HG03280 (cell line): ENCODE measurements around the gene UNC5A.

Experiments
- ATAC-seq: cut with Tn5 transposase; IDR thresholded peaks from one replicate; pipeline ENCODE4 v1.9.1; 2021; ENCODE audit warnings: mild to moderate bottlenecking, moderate library complexity; ENCODE audit not compliant: unreplicated experiment

The UNC5A gene

DNA sequence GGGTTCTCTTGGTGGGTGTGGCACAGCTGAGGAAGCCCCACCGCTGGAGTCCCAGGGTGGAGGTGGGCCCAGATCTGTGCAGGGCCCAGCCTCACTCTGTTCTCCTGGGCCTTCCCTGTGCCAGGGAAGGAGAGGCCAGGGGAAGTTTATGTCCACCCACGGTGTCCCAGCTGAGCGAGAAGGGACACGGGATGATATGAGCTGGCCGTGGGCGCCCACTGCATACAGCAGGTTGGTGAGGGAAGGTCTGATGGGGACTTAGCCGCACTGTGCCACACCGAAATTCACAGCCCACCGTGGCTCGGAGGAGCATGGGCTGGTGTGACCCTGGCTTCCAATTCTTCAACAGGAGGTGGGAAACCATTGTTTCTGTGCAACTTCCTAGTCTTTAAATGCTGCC, 33.9 kb downstream of the UNC5A start:
- no peak for ATAC-seq

DNA sequence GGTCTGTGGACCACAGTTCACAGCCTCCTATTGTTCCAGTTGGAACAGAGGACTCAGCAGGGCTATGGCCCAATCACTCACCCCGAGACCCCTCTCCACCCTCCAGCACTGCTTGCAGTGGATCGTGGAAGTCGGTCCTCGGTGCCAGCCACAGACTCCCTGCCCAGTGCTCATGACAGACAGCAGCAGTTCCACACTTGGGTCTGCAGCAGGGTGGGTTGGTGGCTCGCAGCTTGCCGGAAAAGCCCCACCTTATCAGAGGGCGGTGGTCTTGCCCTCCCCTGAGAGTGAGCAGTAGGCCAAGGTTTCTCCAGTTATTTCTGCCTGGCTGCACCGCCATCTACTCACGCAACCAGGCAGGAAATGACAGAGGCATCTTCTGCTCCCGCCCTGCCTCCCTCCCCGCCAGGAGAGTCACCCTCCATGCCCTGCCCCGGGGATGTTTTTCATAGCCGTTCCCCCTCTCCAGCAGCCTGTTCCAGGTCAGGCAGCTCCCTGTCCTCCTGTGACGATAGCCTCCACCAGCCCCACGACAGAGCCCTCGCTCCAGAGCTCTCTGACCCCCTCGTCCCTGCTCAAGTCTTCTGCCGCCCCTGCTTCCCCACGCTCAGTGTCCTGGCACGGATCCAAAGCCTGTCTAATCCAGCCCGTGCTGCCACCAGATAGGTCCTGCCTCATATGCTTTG, 34.5 kb downstream of the UNC5A start:
- ATAC-seq = no peak

DNA sequence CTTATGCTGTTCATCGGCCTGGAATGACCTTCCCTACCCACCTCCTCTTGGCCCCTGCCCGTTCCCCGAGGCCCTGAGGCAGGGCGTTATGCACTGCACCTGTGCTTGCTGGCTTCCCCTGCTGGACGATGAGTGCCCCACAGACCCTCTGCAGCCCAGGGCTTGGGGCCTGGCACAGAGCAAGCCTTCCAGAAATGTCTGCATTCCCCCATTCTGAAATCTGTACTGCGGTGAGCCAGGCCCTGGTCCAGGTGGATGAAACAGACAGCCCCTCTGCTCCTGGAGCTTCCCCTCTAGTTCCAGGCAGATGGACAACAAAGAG, 35.0 kb downstream of the UNC5A start:
- no peak for ATAC-seq

DNA sequence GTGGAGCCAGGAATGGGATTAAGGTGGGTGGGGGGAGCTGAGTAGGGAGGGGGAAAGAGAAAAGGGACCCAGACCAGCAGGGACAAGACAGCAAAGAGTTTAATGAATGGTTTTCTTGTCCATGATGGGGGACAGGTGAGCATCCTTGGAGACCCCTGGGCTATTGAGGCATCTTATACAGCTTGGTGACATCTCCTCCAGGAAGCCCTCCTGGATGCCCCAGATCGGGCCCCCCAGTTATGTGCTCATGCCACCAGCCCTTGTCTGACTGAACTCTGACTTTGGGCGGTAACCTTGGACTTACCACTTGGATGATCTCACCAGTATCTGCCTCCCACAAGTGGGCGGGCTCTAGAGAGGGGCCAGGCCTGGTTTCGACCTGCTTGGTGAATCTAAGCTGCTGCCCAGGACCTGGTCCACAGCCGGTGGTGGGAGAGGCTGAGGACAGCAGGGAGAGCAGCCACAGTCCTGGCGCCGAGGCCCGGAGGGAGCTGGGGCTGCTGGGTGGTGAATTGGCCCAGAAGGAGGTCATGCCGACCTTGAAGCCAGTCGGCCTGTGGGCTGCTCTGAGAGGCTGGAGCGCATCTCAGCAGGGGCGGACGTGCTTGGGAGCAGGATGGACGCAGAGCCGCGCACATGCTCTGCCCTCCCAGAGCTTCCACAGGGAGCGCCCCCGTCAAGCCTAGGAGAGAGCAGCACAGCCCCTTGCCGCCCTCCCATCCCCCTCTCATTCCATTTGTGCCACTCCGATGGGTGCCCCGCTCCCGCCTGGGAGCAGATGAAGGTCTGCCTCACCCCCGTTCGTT, 36.2 kb downstream of the UNC5A start:
- no peak for ATAC-seq

DNA sequence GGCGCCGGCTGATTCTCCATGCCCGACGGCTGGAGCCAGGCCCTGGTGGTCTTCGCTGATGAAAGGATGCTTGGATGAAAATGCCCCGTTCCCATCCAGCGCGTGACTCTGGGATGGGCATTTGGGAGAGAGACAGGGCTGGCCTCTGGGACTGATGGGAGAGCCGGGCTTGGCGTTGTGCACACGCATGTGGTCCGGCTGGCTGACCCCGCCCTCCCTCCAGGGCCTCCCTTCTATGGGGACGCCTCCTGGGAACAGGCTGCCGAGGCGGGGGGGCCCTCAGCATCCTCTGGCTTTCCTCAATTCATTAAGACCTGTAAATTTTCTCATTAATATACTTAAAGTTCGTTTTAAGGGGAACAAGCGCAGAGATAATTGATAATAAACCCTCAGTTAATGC, 36.8 kb downstream of the UNC5A start:
- ATAC-seq = no peak

DNA sequence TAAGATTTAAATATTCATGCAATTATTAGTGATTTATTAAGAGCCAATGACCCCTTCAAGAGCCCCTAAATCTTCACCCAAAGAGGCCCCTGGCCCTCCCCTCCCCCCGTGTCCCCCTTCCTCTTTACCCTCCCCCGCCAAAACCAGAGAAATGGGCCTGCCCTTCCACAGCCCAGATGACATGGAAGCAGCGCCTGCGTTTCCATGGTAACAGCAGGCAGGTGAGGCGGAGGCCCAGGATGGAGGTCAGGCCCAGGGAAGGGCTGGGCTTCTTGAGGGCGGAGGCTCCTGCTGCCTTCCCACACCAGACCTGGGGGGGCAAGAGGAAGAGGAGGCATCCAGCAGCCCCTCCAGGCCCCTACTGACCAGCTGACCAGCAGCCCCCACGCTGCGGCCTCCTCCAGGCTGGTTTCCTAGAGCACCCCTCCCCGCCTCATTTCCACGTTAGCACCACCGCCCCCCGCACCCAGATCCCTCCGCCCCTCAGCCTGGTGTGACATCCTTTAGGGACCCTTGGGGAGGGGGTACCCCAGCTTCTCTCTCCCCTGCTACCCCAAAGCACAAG, 37.4 kb downstream of the UNC5A start:
- ATAC-seq = no peak

DNA sequence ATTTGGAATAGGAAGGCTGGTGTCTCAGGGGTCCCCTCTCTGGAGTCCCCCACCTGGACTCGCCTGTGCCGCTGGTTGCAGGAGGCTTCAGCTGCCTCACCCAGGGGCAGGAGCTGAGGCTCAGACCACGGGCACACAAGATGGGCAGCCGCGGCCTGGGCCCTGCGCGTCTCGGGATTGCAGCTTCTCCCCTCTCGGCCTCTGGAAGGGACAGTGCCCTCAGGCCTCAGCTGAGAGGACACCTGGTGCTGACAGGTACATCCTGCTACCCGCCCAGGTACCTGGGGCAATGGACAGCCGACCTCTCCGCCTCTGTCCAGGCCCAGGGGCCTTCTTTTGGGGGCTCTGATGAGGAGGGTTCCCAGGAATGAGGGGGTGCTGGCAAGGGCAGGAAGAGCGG, 38.3 kb downstream of the UNC5A start:
- ATAC-seq = no peak

DNA sequence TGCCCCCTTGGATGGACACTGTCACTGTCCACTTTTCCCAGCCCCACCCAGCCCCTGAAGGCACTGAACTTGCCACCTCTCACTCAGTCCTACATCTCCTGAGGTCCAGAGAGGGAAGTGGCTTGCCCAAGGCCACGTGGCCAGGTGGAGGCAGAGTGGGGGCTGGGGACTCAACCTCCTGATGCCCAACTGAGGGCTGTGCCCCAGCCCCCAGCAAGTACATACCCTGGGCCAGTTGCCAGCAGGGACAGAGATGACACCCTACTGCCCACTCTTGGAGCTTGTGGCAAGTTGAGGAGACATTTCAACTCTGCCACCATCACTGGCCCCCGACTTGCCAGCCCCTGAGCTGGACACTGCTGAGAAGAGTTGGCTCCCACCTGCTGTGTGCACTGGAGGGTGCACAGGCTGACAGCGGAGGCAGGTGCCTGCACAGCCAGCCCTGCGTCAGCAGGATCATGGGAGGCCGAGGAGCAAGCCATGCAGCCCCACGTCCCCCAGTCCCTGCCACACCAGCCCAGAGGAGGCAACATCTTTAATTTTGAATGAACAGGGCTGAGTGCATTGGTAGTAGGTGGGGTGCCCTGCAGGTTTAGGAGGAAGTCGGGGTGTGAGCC, 39.4 kb downstream of the UNC5A start:
- no peak for ATAC-seq

DNA sequence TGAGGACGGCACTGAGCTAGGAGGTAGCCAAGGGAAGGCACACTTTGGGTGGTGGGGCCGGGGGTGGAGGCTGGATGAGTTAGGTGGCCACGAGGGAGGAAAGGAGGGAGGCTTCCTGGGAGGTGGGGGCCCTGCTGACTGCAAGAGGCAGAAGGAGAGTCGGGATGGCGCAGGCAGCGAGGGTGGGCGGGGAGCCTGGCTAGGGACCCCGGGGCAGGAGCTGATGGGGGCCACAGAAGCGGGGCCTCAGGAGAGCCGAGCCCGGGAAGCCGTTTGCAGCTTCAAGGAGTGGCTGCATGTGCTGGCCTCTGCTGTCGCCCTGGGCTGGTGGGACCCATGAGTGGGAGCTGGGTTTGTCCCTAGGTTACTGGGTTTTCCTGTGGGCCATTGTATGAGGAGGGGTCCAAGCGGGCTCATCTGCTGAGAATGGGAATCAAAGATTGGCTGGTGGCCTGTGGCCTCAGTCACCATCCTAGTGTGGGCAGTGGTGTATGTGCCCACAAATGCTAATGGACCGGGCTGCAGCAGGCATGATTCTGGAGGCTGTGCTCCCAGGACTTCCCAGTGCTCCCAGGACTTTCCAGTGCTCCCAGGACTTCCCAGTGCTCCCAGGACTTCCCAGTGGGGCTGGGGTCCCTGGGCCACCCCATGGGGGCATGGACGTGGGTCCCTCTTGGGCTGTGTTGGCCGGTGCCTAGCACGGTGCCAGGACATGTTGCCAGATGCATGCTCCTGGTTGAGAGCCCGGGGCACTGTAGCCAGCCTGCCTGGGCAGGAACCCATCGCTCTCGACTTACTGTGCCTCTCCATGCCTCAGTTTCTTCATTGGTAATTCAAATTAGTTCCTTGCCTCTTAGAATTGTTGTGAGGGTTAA, 40.2 kb downstream of the UNC5A start:
- no peak for ATAC-seq

DNA sequence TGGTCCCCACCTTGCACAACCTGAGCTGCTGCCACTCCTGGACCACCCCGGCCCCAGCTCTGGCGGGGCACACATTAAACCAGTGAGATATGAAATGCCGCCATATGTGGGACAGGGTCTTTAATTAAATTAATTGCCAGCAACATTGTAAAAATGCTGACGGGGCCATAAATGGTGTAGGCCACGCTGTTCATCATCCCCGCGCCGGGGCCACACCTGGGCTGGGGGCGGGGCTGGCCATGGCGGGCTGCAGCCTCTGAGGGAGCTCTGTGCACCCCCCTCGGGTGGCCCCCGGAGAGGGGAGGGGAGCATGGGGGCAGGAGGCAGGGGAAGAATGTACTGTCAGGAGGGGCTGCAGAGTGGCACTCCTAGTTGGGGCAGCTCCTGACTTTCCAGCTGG, 41.0 kb downstream of the UNC5A start:
- no peak for ATAC-seq

DNA sequence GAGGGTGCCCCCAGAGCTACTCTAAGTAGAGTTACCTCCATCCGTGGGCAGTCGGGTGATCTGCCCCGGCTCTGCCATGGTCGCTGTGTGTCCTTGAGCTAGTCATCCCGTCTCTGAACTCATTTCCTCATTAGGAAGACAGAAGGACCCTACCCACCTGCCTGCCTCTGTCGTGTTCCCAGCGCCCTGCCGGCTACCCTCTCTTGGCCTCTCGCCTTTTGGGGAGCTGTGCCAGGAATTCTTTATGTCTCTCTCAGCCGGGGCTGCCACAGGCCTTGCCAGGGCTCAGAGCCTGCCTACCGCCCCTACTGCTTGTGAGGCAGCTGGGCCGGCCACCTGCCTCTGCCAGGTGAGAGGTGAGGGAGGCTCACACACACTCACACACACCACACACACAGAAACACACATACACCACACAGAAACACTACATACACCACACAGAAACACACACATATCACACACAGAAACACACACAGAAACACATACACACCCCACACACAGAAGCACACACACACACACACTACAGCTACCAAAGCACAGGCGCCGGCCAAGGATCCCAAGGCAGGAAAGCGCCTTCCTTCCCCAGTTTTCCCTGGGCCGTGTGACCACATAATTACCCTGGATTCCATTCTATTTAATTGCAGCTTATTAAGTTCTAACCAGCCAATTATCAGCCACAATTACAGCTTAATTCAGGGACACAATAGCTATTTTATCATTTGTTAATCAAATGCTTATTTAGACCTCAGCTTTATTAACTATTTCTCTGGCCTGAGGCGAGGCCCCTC, 41.7 kb downstream of the UNC5A start:
- ATAC-seq = no peak

DNA sequence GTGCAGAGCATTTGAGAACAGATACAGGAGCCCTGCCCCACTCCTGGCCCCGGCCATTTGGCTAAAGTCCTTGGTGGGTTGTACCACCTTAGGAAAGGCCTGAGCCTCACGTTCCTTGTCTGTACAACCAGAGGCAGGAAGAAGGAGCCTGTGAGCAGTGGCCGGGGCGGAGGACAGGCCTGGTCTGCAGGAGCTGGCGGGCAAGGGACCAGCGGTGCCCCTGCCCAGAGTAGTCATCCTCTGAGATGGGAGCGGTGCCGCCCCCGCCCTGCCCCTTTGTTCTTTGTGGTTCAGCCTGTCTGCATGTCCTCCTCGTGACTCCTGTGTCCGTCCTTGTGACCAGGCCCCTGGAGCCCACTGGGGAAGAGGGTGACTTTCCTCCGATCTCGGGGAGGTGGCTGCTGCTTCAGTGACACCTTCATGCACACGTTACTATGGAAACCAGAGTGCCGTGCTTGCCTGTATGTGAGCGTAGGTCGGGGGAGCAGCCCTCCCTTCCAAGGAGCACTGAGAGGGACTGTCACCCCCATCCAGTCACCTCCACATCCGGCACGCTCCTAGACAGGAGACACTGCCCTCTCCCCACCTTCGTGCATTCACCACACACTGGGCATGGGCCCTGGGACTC, 42.9 kb downstream of the UNC5A start:
- ATAC-seq = no peak

DNA sequence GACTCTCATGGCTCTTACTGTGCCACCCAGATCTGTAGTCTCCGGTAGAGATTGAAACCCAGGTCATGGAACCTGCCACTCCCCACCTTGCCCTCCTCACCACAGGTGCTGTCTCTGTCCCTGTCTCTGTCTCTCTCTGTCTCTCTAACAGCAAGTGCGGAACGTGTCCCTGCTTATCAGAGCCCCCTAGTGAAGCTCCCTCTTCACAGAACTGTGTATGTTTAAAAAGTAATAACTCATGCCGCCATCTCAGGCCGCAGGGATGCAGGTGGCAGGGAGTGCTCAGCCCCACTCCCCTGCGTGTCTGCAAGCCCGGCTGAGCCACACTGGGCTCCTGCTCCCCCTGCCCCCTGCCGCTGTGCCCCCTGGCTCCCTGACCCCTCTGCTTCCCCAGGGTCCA, 43.8 kb downstream of the UNC5A start:
- ATAC-seq = no peak

DNA sequence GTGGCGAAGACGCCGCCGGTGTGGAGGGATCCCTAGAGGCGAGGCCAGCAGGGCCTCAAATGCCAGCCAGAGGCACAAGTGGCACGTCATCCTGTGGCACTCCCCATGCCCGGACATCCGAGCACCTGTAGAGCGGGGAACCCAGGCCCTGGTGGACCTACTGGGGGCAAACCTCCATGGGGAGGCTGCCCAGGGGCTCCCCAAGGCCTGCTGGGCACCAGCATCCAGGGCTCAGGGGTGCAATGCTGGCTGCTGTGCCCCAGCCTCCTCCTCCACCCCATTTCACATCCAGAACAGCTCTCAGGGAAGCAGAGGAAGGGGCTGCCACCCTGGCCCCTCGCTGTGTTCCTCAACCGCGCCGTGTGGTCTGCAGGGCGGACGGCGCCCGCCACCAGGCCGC, 45.2 kb downstream of the UNC5A start:
- ATAC-seq = no peak

DNA sequence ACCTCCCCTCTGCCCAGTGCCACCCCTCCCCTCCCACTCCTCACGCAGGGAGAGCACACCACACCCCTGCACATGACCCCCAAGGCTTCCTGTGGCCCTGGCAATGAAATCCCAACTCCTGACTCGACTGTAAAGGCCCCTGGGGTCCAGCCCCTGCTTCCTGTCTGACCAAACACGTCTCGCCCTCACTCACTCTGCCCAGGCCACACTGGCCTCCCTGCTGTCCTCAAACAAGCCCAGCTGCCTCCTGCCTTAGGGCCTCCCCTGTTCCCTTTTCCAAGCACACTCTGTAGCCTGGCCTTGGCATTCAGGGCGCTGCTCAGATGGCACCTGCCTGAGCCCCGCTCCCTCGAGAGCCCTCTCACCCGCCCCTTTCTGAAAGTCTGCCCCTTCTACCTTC, 46.4 kb downstream of the UNC5A start:
- no peak for ATAC-seq

DNA sequence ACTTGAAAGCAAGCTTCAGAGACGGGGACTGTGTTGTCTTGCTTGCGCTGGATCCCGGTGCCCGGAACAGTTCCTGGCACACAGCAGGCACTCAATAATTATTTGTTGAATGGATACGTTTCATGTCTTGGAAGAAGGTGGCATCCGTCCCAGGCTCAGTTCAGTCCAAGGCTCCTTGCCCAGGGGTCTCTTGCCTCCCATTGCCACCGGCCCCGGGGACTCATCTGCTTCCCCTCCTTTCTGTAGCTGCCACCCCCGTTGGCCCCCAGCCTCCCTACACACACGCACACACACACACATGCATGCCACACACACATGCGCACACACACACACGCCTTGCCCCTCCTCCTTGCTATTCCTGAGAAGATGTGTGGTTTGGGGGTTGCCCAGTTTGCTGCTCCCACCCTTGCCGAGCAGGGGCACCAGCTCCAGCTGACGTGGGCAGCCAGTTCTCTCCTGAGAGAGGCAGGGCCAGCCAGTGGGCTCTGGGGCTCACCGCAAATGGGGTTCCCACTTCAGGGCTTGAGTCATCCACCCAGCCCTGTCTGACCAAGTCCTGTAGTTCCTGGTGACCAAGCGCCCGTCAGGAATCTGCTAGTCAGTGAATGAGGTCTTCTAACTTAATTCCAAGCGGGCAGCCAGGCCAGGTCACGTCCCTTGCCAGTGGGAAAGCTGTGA, 47.0 kb downstream of the UNC5A start:
- ATAC-seq = no peak

DNA sequence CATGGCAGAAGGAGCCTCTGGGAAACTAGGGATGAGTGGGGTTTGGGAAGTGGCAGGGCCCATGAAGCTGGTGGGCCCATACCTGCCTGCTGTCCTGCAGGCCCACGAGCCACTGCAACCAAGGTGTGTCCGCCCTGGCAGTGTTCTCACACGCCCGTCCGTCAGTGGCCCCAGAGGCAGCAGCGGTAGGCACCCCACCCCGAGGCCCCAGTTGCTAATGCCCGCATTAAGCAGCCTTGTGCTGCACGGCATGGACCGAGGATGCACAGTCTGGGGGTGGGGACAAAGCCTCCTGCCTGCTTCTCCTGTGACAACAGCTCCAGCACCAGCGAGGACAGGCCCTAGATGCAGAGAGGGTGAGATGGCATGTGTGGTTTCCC, 47.5 kb downstream of the UNC5A start:
- ATAC-seq = no peak

DNA sequence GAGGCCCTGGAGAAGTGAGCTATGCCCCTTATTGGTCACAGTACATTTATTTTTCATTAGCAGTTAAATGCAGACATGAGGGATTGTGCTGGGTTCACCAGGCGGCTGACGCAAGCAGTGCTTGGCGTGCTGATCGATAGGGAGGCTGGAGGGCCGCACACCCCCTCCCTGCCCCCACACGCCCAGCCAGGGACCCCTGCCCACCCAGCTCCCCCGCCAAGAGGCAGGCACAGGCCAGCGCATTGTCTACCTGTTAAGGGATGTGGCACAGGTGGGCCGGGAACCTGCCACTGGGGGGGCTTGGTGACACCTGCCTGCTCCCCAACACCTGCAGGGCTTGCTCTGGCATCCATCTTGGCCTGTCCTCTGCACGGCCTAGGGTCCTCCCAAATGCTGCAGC, 49.6 kb downstream of the UNC5A start:
- no peak for ATAC-seq

DNA sequence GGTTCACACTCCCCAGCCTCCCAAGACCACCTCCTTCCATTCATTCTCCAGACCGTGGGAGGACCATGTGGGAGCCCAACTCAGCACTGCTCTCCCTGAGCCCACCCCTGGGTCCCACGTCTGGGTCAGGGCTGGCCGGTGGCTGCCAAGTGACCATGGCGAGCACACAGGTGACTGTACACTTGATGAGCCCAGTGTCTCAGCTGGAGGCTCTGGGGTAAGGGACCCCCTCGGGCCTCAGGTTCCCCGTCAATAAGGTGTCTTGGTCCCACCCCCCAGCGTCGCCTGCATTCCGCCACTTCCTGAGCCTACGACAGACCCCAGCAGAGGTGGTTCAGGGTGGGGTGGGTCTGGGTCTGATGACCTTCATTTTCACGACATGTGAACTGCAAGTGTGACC, 50.0 kb downstream of the UNC5A start:
- no peak for ATAC-seq
